Keratinocyte (primary cell): ENCODE measurements around the gene URAD. TPM values are rescaled to one million over a fixed set of nuclear protein-coding genes. Genes with fewer than 3 reads are reported as not detected.

Experiments
- DNase-seq: peaks from one replicate; pipeline ENCODE4 v3.0.0-alpha.2; 2011; ENCODE audit warnings: low read depth, missing footprints, low spot score
- FAIRE-seq: peaks from 2 replicates; lab custom pipeline; 2011; peaks lifted over from hg19 to GRCh38; lab: Jason Lieb, UNC
- H2AFZ ChIP-seq: 2 replicates; pipeline ENCODE4 v1.6.0; 2012; ENCODE audit warnings: low read length, control low read depth, inconsistent platforms; ENCODE audit not compliant: control insufficient read depth
- H3K27ac ChIP-seq: 2 replicates; pipeline ENCODE4 v1.5.1; 2011; ENCODE audit warnings: low read length; ENCODE audit not compliant: control insufficient read depth, insufficient read depth
- H3K27me3 ChIP-seq: 3 replicates; pipeline ENCODE4 v1.6.0; 2011; ENCODE audit warnings: low read length; ENCODE audit not compliant: control insufficient read depth, insufficient read depth; ENCODE audit errors: extremely low read depth
- H3K36me3 ChIP-seq, 2 experiments: 2 replicates in 1 of 2; 3 replicates in 1 of 2; pipeline ENCODE4 v1.5.1; 2011; ENCODE audit warnings: low read length in 2 of 2, mild to moderate bottlenecking in 1 of 2; ENCODE audit not compliant: control insufficient read depth in 2 of 2, insufficient read depth in 2 of 2; ENCODE audit errors: extremely low read depth in 1 of 2
- H3K4me1 ChIP-seq: 3 replicates; pipeline ENCODE4 v1.5.1; 2011; ENCODE audit warnings: low read length; ENCODE audit not compliant: control insufficient read depth, insufficient read depth; ENCODE audit errors: extremely low read depth
- H3K4me2 ChIP-seq: 3 replicates; pipeline ENCODE4 v1.6.0; 2011; ENCODE audit warnings: low read depth, low read length; ENCODE audit not compliant: control insufficient read depth, insufficient read depth; ENCODE audit errors: extremely low read depth
- H3K4me3 ChIP-seq, 3 experiments: fragments of 200-600 bp in 1 of 3; sonication (generic) in 1 of 3; 2 replicates in 2 of 3; 3 replicates in 1 of 3; pipeline ENCODE4 v1.5.1; 2011 to 2016; ENCODE audit warnings: low read length in 3 of 3, mild to moderate bottlenecking in 3 of 3, control low read depth in 2 of 3, inconsistent platforms in 1 of 3, low read depth in 1 of 3, mixed read lengths in 1 of 3, mixed run types in 1 of 3, moderate library complexity in 1 of 3; ENCODE audit not compliant: control insufficient read depth in 2 of 3, insufficient read depth in 2 of 3; ENCODE audit errors: extremely low read depth in 1 of 3
- H3K79me2 ChIP-seq: 2 replicates; pipeline ENCODE4 v1.6.0; 2012; ENCODE audit warnings: low read length; ENCODE audit not compliant: control insufficient read depth, insufficient read depth
- H3K9ac ChIP-seq: 3 replicates; pipeline ENCODE4 v1.6.0; 2011; ENCODE audit warnings: low read length; ENCODE audit not compliant: control insufficient read depth, insufficient read depth; ENCODE audit errors: extremely low read depth
- H3K9me1 ChIP-seq: 3 replicates; pipeline ENCODE4 v1.6.0; 2011; ENCODE audit warnings: low read length; ENCODE audit not compliant: control insufficient read depth, insufficient read depth; ENCODE audit errors: extremely low read depth
- H3K9me3 ChIP-seq: 2 replicates; pipeline ENCODE4 v1.5.1; 2012; ENCODE audit warnings: low read depth, low read length; ENCODE audit not compliant: control insufficient read depth
- H4K20me1 ChIP-seq: 3 replicates; pipeline ENCODE4 v1.6.0; 2011; ENCODE audit warnings: low read length; ENCODE audit not compliant: control insufficient read depth, insufficient read depth; ENCODE audit errors: extremely low read depth
- CTCF ChIP-seq, 3 experiments: IDR thresholded peaks in 1 of 3; conservative IDR thresholded peaks in 1 of 3; optimal IDR thresholded peaks in 1 of 3; 2 replicates in 2 of 3; 3 replicates in 1 of 3; pipeline versions ENCODE3 to v1.5.1; 2011; ENCODE audit warnings: low read length in 3 of 3, mild to moderate bottlenecking in 3 of 3, moderate library complexity in 2 of 3, control low read depth in 1 of 3, inconsistent platforms in 1 of 3; ENCODE audit not compliant: insufficient read depth in 2 of 3; ENCODE audit errors: extremely low read depth in 1 of 3
- EZH2 ChIP-seq: IDR thresholded peaks from one replicate; pipeline ENCODE4 v1.6.1; 2012; ENCODE audit warnings: inconsistent platforms, mild to moderate bottlenecking, low read length, moderate library complexity
- dilution Hi-C: fragments of 300-500 bp; cut with MboI; formaldehyde crosslinking; loops from one replicate; pipeline ENCODE4 v1.7.0; 2020; ENCODE audit warnings: low sequenced_read_pairs; ENCODE audit not compliant: extremely low pct_ligation_motif_present
- polyA plus RNA-seq, 5 experiments: library from polyadenylated mRNA; depleted of rRNA in 3 of 5; stranded (reverse) in 3 of 5; stranded (forward) in 1 of 5; unstranded in 1 of 5; fragments of >200 nt; gene quantifications; 1 replicate in 1 of 5; 2 replicates in 3 of 5; 3 replicates in 1 of 5; pipeline versions ENCODE4 v1.2.1 to v1.2.3, GENCODE V29; 2011 to 2012; ENCODE audit warnings: missing spikeins in 2 of 5, low read depth in 1 of 5, low replicate concordance in 1 of 5

The URAD gene
- polyA plus RNA-seq, 1 donor (not counting 4 experiments of a cell fraction or from before 2014, with no cell fraction given) = not detected

GRCh38 chr13:27976362-27977091 is 12.0 kb downstream of the URAD start:
- H2AFZ ChIP-seq = no peak overlapping the region
- no peaks in the 10 kb centered on the region for H3K9me3 ChIP-seq
- H3K27me3 ChIP-seq = peaks cover 100% of the 10 kb centered on the region
- no peaks in the 10 kb centered on the region for H3K36me3 ChIP-seq
- H3K9me1 ChIP-seq = no peaks in the 10 kb centered on the region
- TF ChIP-seq CTCF (optimal IDR thresholded peaks at IDR 0.05 in 1 of 3, IDR thresholded peaks at IDR 0.05 in 1 of 3, conservative IDR thresholded peaks at IDR 0.05 in 1 of 3; ENCODE audit: extremely low read depth in 1 of 3, insufficient read depth in 2 of 3, low read length in 3 of 3) (no peak), EZH2 (no peak)
- dilution Hi-C loops = no loop called here
- H3K27ac ChIP-seq = no peak overlapping the region
- DNase-seq (no peak), FAIRE-seq (no peak)
- peaks cover 2% of the 10 kb centered on the region for H3K4me1 ChIP-seq
- H3K9ac ChIP-seq = no peak overlapping the region
- no peak overlapping the region for H3K4me3 ChIP-seq
- H3K4me2 ChIP-seq = no peak overlapping the region
- no peaks in the 10 kb centered on the region for H3K79me2 ChIP-seq
- no peaks in the 10 kb centered on the region for H4K20me1 ChIP-seq

GRCh38 chr13:27975564-27976361 is 12.7 kb downstream of the URAD start:
- Histone ChIP-seq H3K27ac (no peak overlapping the region), H3K9me3 (no peaks in the 10 kb centered on the region), H3K27me3 (peaks cover 100% of the 10 kb centered on the region), H3K36me3 (no peaks in the 10 kb centered on the region), H3K4me3 (no peak overlapping the region), H2AFZ (no peak overlapping the region), H3K4me2 (no peak overlapping the region), H3K4me1 (peaks cover 2% of the 10 kb centered on the region), H4K20me1 (no peaks in the 10 kb centered on the region), H3K79me2 (no peaks in the 10 kb centered on the region), H3K9ac (no peak overlapping the region), H3K9me1 (no peaks in the 10 kb centered on the region)
- no peak for FAIRE-seq
- peak; percentile 97 for TF ChIP-seq EZH2
- no peak for TF ChIP-seq CTCF (optimal IDR thresholded peaks at IDR 0.05 in 1 of 3, IDR thresholded peaks at IDR 0.05 in 1 of 3, conservative IDR thresholded peaks at IDR 0.05 in 1 of 3; ENCODE audit: extremely low read depth in 1 of 3, insufficient read depth in 2 of 3, low read length in 3 of 3)
- DNase-seq = no peak
- dilution Hi-C loops = no loop called here
